CD4-positive, alpha-beta T cell treated with Interferon gamma for 1 hour (primary cell): ENCODE measurements around the gene PIF1.
"Not testable (repeated sequence)": the region's sequence is repeated elsewhere in the genome, so short reads cannot be mapped to it uniquely, and the experiment has no call there.

Source experiments
- DNase-seq: peaks from one replicate; pipeline ENCODE4 v3.0.0-alpha.2; 2020

Gene PIF1

DNA sequence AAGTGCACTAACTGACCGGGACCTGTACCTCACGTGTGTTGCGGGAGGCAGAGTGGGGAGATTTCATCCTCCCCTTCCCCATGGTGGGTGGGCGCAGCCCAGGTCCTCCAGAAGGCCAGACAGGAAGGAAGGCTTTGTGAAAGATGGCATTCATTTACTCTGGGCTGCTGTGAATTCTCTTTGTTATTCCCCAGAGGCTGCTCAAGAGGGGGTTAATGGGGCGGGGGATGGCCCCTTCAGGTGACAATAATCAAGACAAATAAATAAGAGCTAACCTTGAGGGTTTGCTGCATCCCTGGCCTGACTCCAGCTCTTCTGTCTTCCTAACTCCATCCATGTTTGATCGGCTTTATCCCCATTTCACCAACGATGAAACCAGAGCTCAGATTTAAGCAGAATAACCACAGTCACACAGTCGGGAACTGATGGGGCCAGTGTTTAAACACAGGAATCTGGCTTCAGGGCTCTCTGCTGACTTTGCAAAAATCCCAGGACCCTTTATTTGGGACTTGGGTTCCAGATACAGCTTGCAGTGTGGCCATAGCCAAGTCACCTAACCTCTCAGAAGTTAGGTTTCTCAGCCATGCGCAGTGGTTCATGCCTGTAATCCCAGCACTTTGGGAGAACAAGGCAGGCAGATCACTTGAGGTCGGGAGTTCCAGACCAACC is 16.5 kb downstream of the PIF1 start:
- DNase-seq, result no peak

DNA sequence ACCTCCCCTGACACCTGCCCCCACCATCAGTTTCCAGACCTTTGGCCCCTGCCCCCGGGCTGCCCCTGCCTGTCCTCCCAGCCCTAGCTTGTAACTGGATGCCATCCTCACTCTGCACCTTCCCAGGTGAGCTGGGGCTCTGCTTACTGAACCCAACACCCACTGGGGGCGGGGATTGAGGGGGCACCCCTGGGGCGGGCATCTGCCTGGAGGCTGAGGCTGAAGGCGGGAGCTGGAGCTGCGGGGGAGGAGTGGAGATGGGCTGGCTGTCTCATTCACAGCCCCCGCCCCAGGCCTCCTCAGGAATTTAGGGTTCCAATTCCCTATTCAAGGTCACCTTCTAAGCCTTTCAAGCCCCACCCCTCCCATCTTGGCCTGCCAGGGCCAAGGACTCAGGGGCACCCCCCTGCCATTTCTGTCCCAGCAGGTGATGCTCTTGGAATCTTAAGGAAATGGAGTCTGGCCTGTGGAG is 17.7 kb downstream of the PIF1 start:
- no peak for DNase-seq

DNA sequence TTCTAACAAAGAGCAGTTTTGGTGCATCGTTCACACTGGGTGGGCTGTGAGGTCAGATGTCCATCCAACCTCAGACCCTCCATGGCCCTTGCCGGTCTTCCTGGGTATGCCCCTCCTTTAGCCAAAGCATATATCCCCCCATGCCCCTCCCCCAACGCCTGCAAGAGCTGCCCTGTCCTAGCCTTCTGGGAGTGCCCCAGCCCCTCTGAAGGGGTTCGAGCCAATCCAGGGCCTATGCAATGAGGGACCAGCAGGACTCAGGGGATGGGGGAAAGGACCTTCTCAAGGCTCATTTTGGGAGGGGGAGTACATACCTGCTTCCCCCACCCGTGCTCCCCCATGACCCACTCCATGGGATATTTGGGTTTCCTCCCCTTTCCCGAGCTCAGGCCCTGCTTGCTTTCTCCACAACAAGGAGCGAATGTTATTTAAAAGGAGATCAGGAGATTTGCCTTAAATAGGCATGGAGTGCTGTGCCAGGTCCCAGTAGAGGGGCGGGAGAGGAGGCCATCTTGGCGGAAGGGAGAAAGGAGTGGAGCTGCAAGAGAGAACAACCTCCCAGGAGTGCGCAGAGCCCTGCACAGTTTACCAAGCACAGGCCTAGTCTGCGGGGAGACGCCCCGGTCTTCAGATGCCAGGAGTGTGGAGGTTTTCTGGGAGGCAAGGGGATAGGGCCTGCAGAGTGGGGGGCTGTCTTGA is 18.2 kb downstream of the PIF1 start:
- DNase-seq, result no peak

DNA sequence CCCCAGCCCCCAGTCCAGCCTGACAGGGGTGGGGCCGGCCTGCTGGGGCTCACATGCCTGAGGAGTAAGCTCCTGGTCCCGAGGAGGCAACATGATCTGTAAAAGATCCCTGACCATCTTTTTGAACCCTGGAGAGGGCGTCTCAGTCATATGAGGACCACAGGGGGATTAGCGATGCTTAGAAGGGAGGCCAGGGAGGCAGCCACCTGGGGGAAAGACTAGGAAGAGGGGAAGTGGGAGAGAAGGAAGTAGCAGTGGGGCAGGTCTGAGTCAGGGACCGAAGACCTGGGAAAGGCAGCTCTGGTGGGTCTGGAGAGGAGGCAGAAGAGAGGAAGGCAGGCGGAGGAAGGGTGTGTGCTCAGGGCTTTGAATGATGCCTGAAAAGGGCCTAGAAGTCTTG is 18.9 kb downstream of the PIF1 start:
- no peak for DNase-seq

DNA sequence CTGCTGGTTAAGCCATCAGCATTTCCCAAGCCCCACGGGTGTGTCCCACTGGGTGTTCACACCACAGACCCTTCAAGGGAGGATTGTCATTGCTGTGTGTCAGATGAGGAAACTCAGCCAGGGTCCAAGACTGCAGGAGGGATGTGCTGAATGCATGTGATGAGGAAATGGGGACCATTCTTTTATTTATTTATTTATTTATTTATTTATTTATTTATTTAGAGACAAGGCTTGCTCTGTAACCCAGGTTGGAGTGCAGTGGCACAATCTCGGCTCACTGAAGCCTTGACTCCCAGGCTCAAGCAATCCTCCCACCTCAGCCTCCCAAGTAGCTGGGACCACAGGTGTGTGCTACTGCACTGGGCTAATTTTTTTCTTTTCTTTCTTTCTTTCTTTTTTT is 20.8 kb downstream of the PIF1 start:
- no peak for DNase-seq

DNA sequence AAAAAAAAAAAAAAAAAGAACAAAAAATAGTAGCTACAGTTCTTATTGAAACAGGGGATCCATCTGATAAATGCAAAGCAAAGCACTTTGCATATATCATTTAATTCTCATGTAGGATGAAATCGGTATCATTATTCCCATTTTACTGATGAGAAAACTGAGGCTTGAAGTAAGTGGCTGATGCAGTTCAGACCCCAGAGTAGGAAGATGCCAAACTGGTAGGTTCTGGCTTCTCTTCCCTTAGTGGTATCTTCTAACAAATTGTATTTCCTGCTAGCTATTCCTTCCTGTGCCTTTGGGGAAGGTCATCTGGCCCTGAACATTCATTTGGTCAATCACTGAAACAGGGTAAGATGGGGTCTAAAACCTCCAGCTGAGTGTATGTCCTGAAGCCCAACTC is 21.9 kb downstream of the PIF1 start:
- DNase-seq, result no peak

DNA sequence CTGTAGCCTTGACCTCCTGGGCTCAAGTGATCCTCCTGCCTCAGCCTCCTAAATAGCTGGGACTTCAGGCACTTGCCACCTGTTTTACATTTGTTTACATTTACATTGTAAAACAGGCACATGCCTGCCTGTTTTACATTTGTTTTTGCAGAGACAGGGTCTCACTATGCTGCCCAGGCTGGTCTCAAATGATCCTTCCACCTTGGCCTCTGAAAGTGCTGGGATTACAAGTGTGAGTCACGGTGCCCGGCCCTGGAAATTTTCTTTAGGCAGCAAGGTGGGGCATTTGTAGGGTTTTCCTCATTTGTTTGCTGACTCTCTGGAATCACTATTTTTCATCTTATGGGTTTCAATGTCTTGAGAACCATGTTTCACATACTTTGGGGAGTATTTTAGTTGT is 25.0 kb downstream of the PIF1 start:
- DNase-seq, result no peak

DNA sequence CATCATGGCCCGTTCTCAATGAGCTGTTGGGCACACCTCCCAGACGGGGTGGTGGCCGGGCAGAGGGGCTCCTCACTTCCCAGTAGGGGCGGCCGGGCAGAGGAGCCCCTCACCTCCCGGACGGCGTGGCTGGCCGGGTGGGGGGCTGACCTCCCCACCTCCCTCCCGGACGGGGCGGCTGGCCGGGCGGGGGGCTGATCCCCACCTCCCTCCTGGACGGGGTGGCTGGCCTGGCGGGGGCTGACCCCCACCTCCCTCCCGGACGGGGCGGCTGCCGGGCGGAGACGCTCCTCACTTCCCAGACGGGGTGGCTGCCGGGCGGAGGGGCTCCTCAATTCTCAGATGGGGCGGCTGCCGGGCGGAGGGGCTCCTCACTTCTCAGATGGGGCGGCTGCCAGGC is 26.5 kb downstream of the PIF1 start:
- not testable (repeated sequence) for DNase-seq

DNA sequence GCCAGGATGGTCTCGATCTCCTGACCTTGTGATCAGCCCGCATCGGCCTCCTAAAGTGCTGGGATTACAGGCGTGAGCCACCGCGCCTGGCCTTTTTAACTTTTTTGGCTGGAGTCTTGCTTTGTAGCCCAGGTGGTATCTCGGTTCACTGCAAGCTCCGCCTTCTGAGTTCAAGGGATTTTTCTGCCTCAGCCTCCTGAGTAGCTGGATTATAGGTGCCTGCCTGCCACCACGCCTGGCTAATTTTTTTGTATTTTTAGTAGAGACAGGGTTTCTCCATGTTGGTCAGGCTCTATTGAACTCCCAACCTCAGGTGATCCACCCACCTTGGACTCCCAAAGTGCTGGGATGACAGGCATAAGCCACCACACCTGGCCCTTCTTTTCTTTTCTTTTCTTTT is 29.5 kb downstream of the PIF1 start:
- DNase-seq, result not testable (repeated sequence)

DNA sequence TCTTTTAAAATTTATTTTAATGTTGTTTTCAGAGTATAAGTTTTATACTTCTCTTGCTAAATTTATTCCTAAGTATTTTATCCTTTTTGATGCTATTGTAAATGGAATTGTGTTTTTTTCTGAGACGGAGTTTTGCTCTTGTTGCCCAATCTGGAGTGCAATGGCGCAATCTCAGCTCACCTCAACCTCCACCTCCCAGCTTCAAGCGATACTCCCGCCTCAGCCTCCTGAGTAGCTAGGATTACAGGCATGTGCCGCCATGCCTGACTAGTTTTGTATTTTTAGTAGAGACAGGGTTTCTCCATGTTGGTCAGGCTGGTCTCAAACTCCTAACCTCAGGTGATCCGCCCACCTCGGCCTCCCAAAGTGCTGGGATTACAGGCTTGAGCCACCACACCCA is 30.1 kb downstream of the PIF1 start:
- DNase-seq, result not testable (repeated sequence)

DNA sequence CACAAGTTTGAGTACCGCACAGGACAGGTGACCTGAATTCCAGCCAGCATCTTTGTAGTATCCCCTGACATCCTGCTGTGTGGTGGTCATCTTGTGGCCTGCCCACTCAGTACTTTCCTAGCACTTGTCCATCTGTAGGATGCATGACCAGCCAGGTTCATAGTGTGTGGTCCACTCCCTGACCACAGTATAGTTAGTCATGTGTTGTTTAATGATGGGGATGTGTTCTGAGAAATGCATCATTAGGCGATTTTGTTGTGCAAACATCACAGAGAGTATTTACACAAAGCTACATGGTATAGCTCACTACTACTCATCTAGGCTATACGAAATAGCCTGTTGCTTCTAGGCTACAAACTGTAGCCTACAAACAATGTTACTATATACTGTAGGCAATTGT is 33.2 kb downstream of the PIF1 start:
- DNase-seq, result no peak

DNA sequence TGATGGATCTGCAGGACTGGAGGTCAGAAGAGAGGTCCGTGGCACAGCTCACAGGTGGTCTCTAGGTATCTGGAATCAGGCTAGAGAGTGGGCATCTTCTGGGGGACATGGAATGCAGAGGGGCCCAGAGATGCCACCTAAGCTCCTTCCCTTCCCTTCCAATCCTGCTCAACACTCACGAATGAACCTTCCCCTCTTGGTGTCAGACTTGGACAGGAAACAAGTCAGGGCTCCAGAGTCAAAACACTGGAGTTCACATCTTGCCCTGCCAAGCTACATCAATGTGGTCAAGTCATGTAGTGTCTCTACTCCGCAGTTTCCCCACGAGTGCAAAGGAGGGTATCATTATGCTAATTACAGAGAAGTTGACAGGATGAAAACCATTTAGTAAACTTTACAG is 34.0 kb downstream of the PIF1 start:
- DNase-seq, result no peak

DNA sequence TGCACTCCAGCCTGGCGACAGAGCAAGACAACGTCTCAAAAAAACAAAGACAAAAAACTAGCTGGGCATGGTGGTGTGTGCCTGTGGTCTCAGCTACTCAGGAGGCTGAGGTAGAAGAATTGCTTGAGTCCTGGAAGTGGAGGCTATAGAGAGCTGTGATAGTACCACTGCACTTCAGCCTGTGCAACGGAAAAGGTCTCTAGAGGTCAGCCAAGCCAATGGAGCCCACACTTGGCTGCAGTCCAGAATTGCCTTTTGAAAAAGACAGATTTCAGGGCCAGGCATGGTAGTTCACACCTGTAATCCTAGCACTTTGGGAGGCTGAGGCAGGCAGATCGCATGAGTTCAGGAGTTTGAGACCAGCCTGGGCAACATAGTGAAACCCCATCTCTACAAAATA is 41.7 kb downstream of the PIF1 start:
- no peak for DNase-seq

DNA sequence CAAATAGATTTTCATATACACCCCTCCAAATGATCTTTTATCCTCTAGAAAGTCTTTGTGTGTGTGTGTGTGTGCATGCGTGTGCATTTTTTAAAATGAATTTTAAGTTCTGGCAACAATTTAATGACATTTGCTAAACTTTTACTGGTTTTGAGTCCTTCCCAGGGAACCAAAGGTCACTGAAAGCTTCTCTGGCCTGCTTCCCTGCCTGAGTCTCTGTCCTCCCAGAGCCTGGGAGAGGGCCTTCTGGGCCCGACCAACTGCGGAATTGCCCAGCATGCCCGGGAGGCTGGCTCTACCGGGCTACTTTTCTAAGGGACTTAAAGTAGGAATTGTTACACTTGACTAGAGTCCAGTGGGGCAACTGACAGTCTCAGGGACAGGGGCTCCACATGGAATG is 42.7 kb downstream of the PIF1 start:
- DNase-seq, result no peak

DNA sequence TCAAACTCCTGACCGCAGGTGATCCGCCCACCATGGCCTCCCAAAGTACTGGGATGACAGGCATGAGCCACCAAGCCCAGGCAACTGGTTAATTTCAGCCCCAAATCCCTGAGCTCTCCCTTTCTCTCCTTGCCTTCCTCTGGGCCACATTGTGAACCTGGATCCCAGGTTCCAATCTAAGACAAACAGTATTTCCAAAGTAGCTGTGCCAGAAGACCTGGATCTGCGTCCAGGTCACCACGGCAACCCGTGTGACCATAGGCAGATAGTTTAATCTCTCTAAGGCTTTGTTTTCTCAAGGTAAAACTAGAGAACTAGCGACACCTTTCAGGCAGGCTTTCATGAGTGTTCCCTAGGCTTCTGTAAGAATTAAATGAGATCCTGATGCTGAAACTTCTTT is 44.1 kb downstream of the PIF1 start:
- DNase-seq, result no peak

DNA sequence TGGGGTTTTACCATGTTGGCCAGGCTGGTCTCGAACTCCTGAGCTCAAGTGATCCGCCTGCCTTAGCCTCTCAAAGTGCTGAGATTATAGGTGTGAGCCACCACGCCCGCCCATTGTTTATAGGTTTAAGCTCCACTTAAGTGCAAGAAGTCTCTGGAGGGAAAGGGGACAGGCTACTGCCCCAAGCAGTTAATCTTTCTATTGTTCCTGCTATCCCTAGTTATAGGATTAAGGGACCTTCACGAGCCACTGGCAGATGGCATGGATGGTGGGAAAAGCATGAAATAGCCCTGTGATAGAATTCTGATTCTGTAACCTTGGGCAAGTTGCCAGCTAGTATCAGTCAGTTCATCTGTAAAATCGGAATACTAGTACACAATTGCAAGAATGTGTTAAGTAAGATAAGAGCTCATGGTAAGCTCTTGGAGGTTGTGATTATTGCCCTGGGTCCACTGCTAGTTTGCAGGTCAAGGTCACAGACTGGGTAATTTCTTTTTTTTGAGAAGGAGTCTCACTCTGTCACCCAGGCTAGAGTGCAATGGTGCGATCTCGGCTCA is 44.8 kb downstream of the PIF1 start:
- no peak for DNase-seq

DNA sequence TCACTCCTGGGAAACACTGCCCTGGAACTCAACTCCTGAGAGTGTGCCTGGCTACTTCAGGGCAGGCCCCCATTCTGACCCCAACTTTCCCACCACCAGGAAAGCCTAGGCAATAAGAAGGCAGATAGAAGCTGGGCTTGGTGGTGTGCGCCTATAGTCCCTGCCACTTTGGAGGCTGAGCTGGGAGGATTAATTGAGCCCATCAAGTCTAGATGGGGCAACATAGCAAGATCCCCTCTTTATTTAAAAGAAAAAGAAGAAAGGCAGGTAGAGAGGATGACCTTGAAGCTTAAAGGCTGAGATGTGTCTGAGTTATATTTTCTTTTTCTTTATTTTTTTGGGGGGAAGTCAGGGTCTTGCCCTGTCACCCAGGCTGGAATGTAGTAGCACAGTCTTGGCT is 45.8 kb downstream of the PIF1 start:
- no peak for DNase-seq

DNA sequence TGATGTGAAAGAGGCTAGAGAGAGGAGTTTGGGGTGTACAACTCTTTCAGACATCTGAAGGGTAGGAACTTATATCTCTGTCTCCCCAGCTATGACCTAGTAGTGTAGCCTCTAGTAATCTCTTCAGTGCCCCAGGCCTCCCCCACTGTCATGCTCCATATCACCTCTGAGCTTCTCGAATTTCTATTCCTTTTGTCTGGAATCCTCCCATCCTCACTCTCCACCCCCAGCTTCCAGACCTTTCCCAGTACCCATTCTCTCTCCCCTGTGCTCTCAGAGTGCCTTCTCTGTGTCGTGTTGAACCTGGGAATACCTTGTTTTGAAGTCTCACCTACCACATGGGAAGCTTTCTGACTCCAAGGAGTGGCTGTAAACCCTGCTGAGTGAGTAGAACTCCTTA is 46.4 kb downstream of the PIF1 start:
- DNase-seq, result no peak

DNA sequence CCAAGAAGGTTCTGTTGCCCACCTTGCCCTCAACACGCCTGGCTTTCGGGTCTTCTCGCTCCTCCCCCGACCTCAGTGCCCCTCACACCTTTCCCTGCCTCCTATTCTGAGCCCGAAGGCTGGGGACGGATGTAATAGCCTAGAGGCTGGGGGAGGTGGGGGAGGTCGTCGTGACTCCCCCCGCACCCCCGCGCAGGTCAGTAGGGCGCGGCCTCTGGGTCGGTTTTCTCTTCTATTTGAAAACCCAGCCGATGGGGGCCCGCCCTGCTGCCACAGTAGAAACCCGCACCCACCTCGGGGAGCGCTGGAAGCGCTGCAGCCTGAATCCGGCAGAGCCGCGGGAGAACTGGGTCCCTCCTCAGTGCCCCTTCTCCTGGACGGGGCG is 49.1 kb downstream of the PIF1 start:
- no peak for DNase-seq

DNA sequence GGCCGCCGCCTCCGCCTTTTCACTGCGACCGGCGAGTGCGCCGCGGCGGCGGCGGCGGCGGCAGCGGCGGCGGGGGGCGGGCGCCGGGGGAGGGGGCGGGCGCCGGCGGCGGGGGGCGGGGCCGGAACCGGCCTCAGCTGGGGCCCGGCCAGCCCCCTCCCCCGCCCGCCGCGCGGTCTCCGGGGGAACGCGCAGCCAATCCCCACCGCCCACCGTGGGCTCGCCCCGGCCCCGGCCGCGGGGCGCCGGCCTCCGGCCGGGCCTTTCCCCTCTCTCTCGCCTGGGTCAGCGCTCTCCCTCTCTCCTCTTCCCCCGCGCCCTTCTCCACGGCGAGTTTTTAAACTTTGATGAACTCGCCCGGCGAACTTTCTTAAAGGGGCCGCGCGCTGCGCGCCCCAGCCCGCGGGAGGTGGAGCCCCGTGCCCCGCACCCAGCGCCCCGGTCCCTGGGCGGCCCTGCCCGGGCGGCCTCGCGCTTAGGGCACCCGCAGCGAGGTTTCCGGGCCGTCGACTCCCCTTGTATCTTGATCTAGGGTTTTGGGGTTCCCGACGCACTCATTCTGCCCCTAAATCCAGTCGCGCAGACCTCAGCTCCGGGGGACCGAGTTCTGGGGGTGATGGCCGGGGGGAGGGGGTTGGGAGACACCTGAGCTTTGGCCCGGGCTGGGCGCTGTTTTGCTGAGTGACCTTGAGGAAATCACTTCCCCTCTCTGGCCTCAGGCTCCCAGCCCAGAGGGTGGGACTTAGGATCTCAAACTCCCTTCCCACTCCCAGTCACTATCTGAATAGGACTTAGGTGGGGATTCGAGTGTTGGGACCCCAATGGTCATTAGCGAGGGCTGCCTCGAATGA is 49.7 kb downstream of the PIF1 start, which contains the start of gene RBPMS2:
RBPMS2 (minus strand) TSS at position 39 of the 851 bp plus-strand sequence. CDS start 270 bp downstream, outside the sequence.
- DNase-seq, result no peak

DNA sequence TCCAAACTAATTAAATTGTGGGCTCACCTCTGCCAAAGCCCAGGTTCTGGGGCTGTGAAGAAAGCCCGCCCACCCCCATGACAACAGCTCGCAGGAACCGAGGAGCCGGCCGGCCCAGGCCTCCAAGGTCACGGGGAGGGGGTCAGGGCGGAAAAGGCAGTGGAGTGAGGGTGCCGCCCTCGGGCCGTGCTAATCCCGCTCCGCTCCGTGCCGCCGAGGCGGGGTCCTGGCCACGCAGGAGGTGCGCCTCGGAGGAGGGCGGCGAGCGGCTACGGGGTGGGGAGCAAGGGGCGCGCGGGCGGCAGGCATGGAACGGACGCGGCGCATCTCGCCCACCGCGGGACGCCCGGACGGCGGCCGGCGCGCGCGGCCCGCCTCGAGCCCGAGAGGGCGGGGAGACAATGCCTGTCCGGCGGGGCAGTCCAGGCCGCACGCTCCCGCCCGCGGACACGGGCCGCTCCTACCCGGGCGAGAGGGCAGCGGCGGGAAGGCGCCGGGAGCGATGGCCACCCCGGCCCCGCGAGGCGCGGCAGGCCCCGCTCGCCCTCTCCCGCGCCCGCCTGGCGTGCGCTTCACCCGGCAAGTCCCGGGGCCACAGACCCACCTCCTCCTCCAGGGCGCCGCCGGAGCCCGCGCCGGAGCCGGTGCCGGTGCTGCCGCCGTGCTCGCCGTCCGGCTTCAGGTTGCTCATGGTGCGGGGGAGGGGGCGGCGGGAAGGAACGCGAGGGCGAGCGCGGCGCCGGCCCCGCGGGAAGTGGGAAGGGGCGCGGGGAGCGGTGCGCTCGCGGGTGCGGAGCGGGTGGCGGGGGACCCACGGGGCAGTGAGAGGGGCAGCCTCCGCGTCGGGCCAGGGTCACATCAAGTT is 50.6 kb downstream of the PIF1 start:
- no peak for DNase-seq

DNA sequence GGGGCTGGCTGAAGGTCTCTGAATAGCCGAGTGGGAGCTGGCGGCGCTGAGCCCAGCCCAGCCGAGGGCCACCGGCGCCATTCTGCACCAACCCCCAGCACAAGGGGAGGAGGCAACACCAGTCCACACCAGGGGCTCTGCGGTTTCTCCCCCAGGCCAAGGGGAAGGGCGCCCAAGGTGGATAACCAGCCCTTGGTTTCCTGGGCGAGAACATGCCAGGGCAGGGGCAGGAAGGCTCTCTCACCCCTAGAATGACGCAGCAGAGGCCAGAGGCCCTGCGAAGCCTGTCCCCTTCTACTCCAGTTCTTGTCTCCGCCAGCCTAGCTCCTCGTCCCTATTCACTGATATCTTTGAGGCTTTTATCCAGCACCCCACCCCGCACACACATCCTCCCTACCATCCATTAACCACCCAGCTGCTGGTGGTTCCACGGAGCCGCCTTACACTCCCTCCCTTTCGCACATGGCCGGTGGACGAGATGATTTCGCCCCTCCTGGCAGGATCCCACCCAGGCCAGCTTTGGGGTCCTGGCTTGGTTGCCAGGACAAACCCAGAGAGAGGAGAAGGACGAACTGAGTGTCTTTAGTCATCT is 51.3 kb downstream of the PIF1 start:
- no peak for DNase-seq
